MM.1S (cell line): ENCODE data around the gene UST.

ENCODE experiments used
- CTCF ChIP-seq: fragments of 300-600 bp; sonication (generic); IDR thresholded peaks from 2 replicates; pipeline ENCODE4 v1.5.1; 2016; ENCODE audit warnings: antibody characterized with exemption, low read length, mixed read lengths
- EZH2 ChIP-seq: fragments of 300-600 bp; sonication (generic); optimal IDR thresholded peaks from 2 replicates; pipeline ENCODE3; 2017; ENCODE audit warnings: low read depth, mild to moderate bottlenecking, antibody characterized with exemption, low read length, mixed read lengths

- TF ChIP-seq EZH2 (no peak), CTCF (no peak)
These were observed 290.3 kb downstream of the UST start for GRCh38 chr6:149037051-149037671.
